ENCODE data around the gene PSTPIP2. TPM values are rescaled to one million over a fixed set of nuclear protein-coding genes. Genes with fewer than 3 reads are reported as not detected.

Gene PSTPIP2
- total and polyA plus RNA-seq, 2 of the 4 experiments (the other 2 are of a cell fraction) = 10.4 to 12.4 TPM

- POLR2A ChIA-PET (ENCODE audit: unreplicated experiment) = no interaction called here
These were observed 64.9 kb downstream of the PSTPIP2 start for GRCh38 chr18:46007165-46007564.

More at GRCh38 chr18:46007165-46007564, 64.9 kb downstream of the PSTPIP2 start:
- no peaks in the 10 kb centered on the region for H3K79me1 ChIP-seq (ENCODE audit: low read depth in 1 of 2, low read length in 2 of 2)
- intact Hi-C loops (cut with micrococcal nuclease) = loop anchor here (5.0 kb wide), 1 partner anchor 40 kb away; no protein-coding TSS in a partner anchor
- in situ Hi-C loops (cut with MboI; ENCODE audit: low sequenced_read_pairs) = no loop called here
- no peak for DNase-seq
- no peak overlapping the region for H3K56ac ChIP-seq (ENCODE audit: extremely low read depth, insufficient read depth, low read length)
- H2AK5ac ChIP-seq (ENCODE audit: low read depth, low read length) = no peak overlapping the region
- no peaks in the 10 kb centered on the region for H3K27me3 ChIP-seq (ENCODE audit: control insufficient read depth, insufficient read depth, low read length)
- H3K4me3 ChIP-seq (ENCODE audit: insufficient read depth, low read depth, low read length) = no peak overlapping the region
- H3K4me1 ChIP-seq (ENCODE audit: control insufficient read depth, insufficient read depth, low read length) = no peaks in the 10 kb centered on the region
- H3K27ac ChIP-seq (ENCODE audit: insufficient read depth, low read length) = no peak overlapping the region
- H2BK120ac ChIP-seq (ENCODE audit: low read depth, low read length) = no peak overlapping the region
- H2BK20ac ChIP-seq (ENCODE audit: low read depth, low read length) = no peak overlapping the region
- no peak overlapping the region for H2BK15ac ChIP-seq (ENCODE audit: low read depth, low read length)
- TF ChIP-seq RCOR1 (IDR thresholded peaks at IDR 0.05; ENCODE audit: insufficient replicate concordance, low read length) = no peak
- TF ChIP-seq POLR2A (IDR thresholded peaks at IDR 0.05; ENCODE audit: low read depth, low read length) = no peak
- no peak for TF ChIP-seq MXI1 (IDR thresholded peaks at IDR 0.05; ENCODE audit: borderline replicate concordance, low read depth, low read length)
- TF ChIP-seq RAD21 (IDR thresholded peaks at IDR 0.05; ENCODE audit: low read length) = no peak
- no peak for TF ChIP-seq BHLHE40 (IDR thresholded peaks at IDR 0.05; ENCODE audit: low read depth, low read length)
- no peak for TF ChIP-seq FOS (IDR thresholded peaks at IDR 0.05; ENCODE audit: low read depth, low read length)
- TF ChIP-seq RFX5 (IDR thresholded peaks at IDR 0.05; ENCODE audit: low read depth, low read length) = no peak
- H3K4me2 ChIP-seq (ENCODE audit: low read depth, low read length) = no peak overlapping the region
- H4K20me1 ChIP-seq (ENCODE audit: insufficient read depth, low read length) = no peaks in the 10 kb centered on the region
- H4K5ac ChIP-seq (ENCODE audit: low read depth, low read length) = no peak overlapping the region
- H2AFZ ChIP-seq (replicated peaks; ENCODE audit: low read length, poor library complexity) = no peak overlapping the region
- no peak overlapping the region for H2BK5ac ChIP-seq (ENCODE audit: low read depth, low read length, poor library complexity, severe bottlenecking)
- H4K8ac ChIP-seq (ENCODE audit: low read depth in 2 of 2, low read length in 2 of 2) = no peak overlapping the region
- H3K4ac ChIP-seq (ENCODE audit: low read depth, low read length) = no peak overlapping the region
- H3K18ac ChIP-seq (ENCODE audit: low read depth, low read length) = no peak overlapping the region
- CTCF ChIA-PET = no interaction called here
- WGBS, 2 experiments (ENCODE audit: extremely low coverage in 2 of 2, insufficient read length in 1 of 2) = no CpG with 5 or more reads among the region's 5 CpGs
- dilution Hi-C loops (cut with HindIII; ENCODE audit: low sequenced_read_pairs, unreplicated experiment) = no loop called here
- no peak overlapping the region for H3K14ac ChIP-seq (replicated peaks; ENCODE audit: low read depth, low read length)
- peaks cover 8% of the 10 kb centered on the region; the same call in 1 of the 2 replicates for H3K9me1 ChIP-seq (ENCODE audit: insufficient read depth, low read length)
- H2AK9ac ChIP-seq (replicated peaks; ENCODE audit: low read depth, low read length, poor library complexity) = no peak overlapping the region
- H3K9ac ChIP-seq (ENCODE audit: low read depth, low read length) = no peak overlapping the region
- H4K91ac ChIP-seq (ENCODE audit: insufficient read depth, low read depth, low read length) = no peak overlapping the region
- H3K9me3 ChIP-seq (ENCODE audit: control insufficient read depth, insufficient read depth, low read length) = no peaks in the 10 kb centered on the region
- no peak for ATAC-seq (ENCODE audit: low read depth)
- no peak overlapping the region for H3K23ac ChIP-seq (ENCODE audit: low read depth, low read length)
- BruUV-seq (replicated peaks) = no TSS peak
- peaks cover 24% of the 10 kb centered on the region for H3K36me3 ChIP-seq (ENCODE audit: control insufficient read depth, insufficient read depth, low read length)

All from IMR-90 (cell line).